Activated T-helper 1 cell treated with anti-CD3 and anti-CD28 coated beads, Interleukin-12 subunit alpha, Interleukin-12 subunit beta, Interleukin-2, Interleukin-4 antibody, amounts not matched to agents 30 ng/mL and 10 ng/mL and 1 ng/mL, durations not matched to agents 14 hours and 24 hours and 36 hours (primary cell): Measurements from ENCODE around the gene CRYL1. TPM values are rescaled to one million over a fixed set of nuclear protein-coding genes. Genes with fewer than 3 reads are reported as not detected.

Experiments
- DNase-seq: peaks from one replicate; pipeline ENCODE4 v3.0.0; 2021; ENCODE audit warnings: low spot score
- H3K27ac Mint-ChIP-seq: one replicate; pipeline ENCODE4 v1.8.0; 2021; ENCODE audit warnings: mild to moderate bottlenecking, mixed read lengths
- H3K27me3 Mint-ChIP-seq: one replicate; pipeline ENCODE4 v1.8.0; 2022; ENCODE audit warnings: mild to moderate bottlenecking, moderate library complexity, mixed read lengths; ENCODE audit not compliant: insufficient read depth
- H3K36me3 Mint-ChIP-seq: one replicate; pipeline ENCODE4 v1.8.0; 2021; ENCODE audit warnings: low read depth, mixed read lengths
- H3K4me1 Mint-ChIP-seq: one replicate; pipeline ENCODE4 v1.8.0; 2021; ENCODE audit warnings: low read depth, mixed read lengths
- H3K4me3 Mint-ChIP-seq: one replicate; pipeline ENCODE4 v1.8.0; 2021; ENCODE audit warnings: mild to moderate bottlenecking, moderate library complexity, mixed read lengths
- H3K9me3 Mint-ChIP-seq: one replicate; pipeline ENCODE4 v1.8.0; 2021; ENCODE audit warnings: mixed read lengths
- intact Hi-C: fragments of 100-400 bp; cut with micrococcal nuclease; formaldehyde crosslinking; loops from one replicate; pipeline ENCODE4 v1.15.1; 2024
- total RNA-seq: library from RNA; stranded (reverse); gene quantifications from 2 replicates; pipeline ENCODE4 v1.2.3, GENCODE V29; 2022

The CRYL1 gene
- total RNA-seq, 1 donor from 2014 or later, result 5.6 TPM

DNA sequence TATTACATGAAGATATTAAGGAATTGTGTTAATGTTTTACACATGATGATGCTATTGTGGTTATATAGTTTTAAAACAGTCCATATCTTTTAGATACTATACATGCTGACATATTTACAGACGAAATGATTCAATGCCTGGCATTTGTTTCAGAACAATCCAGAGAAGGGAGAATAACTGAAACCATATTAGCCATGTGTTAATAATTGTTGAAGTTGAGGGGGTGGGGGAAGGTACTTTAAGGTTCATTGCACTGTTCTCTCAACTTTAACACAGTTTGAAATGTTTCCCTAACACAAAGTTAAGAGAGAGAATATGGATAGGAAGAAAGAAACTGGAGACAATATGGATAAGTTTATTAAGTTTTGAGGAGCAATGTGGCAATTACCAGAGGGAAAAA lies 5.8 kb downstream of the CRYL1 start:
- no peak for DNase-seq
- Mint-ChIP-seq H3K9me3 (no peaks in the 10 kb centered on the region), H3K36me3 (no peaks in the 10 kb centered on the region), H3K27me3 (no peaks in the 10 kb centered on the region), H3K27ac (no peak overlapping the region), H3K4me1 (peaks cover 12% of the 10 kb centered on the region), H3K4me3 (no peak overlapping the region)
- intact Hi-C loops, result no loop called here

DNA sequence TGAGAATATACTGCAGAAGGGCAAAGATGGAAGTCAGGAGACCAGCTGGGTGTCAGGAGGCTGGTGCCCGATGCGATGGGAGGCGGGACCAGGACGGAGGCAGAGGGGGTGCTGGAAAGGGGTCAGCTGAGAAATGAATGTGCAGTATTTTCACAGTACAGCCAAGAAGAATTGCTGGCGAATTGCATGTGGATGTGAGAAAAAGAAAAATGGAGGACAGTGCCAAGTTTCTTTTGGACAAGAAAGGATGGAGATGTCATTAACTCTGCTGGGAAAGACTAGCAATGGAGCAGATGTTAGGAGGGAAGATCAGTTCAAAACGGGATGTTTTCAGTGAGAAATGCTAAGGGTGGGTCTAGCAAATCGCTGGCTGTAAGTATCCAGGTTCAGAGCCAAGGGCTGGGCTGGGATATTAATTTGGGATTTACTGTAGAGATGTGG lies 7.0 kb downstream of the CRYL1 start:
- Mint-ChIP-seq H3K27me3 (no peaks in the 10 kb centered on the region), H3K4me1 (peaks cover 5% of the 10 kb centered on the region), H3K27ac (no peak overlapping the region), H3K9me3 (no peaks in the 10 kb centered on the region), H3K36me3 (no peaks in the 10 kb centered on the region), H3K4me3 (no peak overlapping the region)
- intact Hi-C loops, result no loop called here
- DNase-seq, result no peak

DNA sequence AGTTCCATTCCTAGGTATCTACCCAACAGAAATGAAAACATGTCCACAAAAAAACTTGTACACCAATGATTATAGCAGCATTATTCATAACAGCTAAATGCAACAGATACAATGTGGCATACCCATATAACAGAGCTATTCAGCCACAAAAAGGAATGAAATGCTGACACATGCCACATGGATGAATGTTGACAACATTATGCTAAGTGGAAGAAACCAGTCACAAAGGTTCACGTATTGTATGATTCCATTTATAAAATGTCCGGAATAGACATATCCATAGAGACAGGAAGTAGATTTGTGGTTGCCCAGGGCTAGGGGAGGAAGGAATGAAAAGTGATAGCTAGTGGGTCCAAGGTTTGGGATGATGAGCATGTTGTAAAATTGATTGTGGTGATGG lies 10.8 kb downstream of the CRYL1 start:
- Mint-ChIP-seq H3K4me3 (no peak overlapping the region), H3K27me3 (no peaks in the 10 kb centered on the region), H3K9me3 (no peaks in the 10 kb centered on the region), H3K4me1 (no peaks in the 10 kb centered on the region), H3K36me3 (peaks cover 3% of the 10 kb centered on the region), H3K27ac (no peak overlapping the region)
- intact Hi-C loops, result no loop called here
- DNase-seq, result no peak

DNA sequence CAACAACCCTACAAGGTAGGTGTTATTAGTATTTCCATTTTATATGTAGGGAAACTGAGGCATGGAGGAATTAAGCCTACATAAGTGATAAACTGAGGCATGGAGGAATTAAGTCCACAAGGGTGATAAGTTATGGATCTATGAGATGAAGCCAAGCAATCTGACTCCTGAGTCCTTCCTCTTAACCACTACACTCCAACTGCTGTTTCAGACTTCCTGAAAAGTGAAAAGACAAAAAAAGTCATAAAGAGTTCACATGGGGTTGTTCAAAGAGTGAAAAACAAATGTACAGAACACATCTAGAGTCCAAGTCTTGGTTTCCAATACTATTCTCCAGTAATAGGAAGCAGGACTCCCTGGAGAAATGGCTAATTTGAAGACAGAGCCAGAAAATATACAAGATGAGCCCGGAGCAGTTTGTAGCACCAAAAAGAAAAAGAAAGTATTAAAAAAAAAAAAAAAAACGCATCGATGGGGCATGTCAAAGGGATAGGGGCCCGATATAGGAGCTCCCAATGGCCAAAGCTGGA lies 12.1 kb downstream of the CRYL1 start:
- H3K27me3 Mint-ChIP-seq, result no peaks in the 10 kb centered on the region
- no peaks in the 10 kb centered on the region for H3K9me3 Mint-ChIP-seq
- H3K4me3 Mint-ChIP-seq, result no peak overlapping the region
- no peak for DNase-seq
- no peak overlapping the region for H3K27ac Mint-ChIP-seq
- no peaks in the 10 kb centered on the region for H3K4me1 Mint-ChIP-seq
- peaks cover 3% of the 10 kb centered on the region for H3K36me3 Mint-ChIP-seq
- intact Hi-C loops, result no loop called here

DNA sequence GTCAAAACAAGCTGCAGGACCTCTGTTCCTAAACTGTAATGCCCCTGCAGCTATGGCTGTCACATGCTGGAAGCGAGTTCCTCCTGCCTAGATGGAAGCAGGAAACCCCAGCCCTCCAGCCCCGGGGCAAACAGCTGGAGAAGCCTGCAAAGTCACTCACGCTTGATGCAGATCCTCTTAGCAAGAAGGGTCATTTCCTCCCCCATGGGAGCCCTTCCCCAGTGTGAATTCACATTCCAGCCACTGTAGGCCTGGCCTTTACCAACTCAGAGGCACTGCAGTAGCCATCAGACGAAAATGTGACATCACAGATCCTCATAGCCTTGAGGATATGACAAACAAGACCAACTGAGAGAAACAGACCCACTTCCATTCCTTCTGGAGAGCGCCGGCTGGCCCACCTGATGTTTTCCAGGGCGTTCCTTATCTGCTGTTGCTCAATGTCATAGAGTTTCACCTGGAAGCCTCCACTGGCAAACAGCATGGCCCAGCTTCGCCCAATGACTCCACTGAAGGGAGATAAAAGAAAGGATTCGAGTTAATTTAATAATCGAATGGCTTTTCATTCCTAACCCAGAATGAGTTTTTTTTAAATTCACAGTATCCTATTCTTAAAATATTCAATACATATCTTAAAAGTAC lies 13.5 kb downstream of the CRYL1 start:
- peaks cover 3% of the 10 kb centered on the region for H3K36me3 Mint-ChIP-seq
- no peaks in the 10 kb centered on the region for H3K27me3 Mint-ChIP-seq
- no peaks in the 10 kb centered on the region for H3K4me1 Mint-ChIP-seq
- no peaks in the 10 kb centered on the region for H3K9me3 Mint-ChIP-seq
- DNase-seq, result no peak
- intact Hi-C loops, result no loop called here
- no peak overlapping the region for H3K4me3 Mint-ChIP-seq
- H3K27ac Mint-ChIP-seq, result no peak overlapping the region

DNA sequence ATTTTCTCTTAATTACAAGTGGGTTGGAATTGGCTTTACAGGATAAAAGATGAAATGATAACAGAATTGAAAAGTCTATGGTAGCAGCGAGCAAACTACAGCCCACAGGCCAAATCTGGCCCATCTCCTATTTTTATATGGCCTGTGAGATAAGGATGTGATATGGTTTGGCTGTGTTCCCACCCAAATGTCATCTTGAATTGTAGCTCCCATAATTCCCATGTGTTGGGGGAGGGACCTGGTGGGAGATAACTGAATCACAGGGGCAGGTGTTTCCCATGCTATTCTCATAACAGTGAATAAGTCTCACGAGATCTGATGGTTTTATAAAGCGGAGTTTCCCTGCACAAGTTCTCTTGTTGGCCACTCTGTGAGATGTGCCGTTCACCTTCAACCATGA lies 19.0 kb downstream of the CRYL1 start:
- DNase-seq, result no peak
- Mint-ChIP-seq H3K27ac (no peak overlapping the region), H3K27me3 (no peaks in the 10 kb centered on the region), H3K4me3 (no peak overlapping the region), H3K9me3 (no peaks in the 10 kb centered on the region), H3K4me1 (no peaks in the 10 kb centered on the region), H3K36me3 (peaks cover 1% of the 10 kb centered on the region)
- intact Hi-C loops, result no loop called here

DNA sequence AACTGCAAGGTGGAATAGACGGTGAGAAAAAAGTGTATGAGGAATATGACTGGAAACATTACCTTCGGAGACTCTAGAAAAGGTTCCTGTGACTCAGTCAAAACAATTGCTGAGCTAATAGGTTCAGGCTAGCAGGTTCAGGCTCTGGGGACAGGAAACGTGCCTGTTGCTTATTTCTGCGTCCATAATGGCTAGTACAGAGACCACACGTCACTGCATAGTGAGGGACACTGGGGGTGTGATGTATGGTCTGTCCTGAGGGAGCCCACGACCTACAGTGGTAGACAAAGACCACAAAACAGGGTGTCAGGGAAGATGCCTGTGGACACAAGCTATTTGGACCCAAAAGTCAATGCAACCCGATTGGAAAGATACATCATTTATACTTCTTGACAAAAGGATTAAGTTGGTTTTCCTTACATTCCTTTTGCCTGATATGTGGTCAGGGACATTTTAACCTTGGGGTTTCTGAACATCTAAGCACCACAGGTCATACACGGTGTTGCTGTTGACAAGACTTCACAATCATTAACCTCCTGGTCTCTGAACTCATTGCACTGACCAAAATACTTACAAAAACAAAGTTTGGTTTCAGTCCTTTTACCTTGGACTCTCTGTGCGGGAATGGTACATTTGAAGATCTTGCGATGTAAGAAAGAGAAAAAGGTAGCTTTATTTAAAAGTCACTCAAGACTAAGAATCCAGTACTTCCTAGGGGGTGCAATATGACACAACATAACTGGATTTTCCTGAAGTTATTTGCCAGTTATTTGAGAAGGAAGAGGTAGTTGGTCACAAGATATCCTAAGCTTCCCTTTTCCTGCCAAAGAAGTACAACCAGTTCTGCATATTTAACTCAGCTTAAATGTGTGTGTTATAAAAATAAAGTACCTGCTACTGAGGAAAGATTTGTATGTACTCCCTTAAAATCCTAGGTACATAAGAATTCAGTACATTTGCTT lies 20.0 kb downstream of the CRYL1 start:
- Mint-ChIP-seq H3K4me3 (no peak overlapping the region), H3K27me3 (no peaks in the 10 kb centered on the region), H3K27ac (no peak overlapping the region), H3K9me3 (no peaks in the 10 kb centered on the region), H3K4me1 (no peaks in the 10 kb centered on the region), H3K36me3 (no peaks in the 10 kb centered on the region)
- intact Hi-C loops, result no loop called here
- DNase-seq, result no peak

DNA sequence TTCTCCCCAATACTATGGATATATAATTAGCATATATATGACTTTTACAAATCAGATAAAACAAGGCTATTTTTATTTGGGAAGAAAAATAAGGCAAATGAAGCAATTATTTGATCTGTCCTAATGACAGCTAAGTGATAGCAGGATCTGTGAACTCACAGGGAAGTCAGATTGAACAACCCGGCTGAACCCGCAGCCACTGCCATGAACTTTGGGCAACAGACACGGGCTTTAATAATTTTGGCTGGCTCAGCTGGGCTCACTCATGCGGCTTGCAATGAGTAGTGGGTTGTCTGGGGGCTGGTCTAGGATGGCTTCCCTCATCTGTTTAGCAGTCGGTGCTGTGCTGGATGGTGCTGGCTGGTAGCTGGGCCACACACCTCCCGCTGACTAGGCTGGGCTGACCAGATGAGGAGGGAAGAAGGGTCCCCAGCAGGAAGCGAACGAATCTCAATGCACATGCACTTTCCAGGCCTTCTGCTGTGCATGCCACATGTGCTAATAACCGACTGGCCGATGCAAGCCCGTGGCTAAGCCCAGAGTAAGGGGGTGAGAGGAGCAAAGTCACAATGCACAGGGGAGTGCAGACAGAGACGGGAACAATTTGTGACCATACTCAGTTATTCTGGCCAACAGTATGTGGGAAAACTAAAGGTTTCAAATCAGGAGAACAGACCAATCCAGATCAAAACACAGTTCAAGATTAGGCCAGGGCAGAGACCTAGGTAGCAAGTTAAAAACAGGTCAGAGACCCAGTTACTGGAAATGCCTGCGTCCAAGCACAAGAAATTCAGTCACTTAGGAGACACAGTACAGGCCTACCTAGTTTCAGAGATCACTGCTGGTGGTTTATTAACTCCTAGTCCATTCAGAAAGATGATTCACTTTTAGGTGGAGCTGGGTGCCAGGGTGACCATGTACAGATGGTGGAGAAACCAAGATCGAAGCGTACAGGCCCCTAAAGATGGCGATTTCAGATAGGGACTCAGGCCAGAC lies 22.3 kb downstream of the CRYL1 start:
- H3K36me3 Mint-ChIP-seq, result peaks cover 2% of the 10 kb centered on the region
- no peak overlapping the region for H3K4me3 Mint-ChIP-seq
- no peaks in the 10 kb centered on the region for H3K27me3 Mint-ChIP-seq
- H3K9me3 Mint-ChIP-seq, result peaks cover 4% of the 10 kb centered on the region
- intact Hi-C loops, result no loop called here
- H3K4me1 Mint-ChIP-seq, result no peaks in the 10 kb centered on the region
- no peak for DNase-seq
- H3K27ac Mint-ChIP-seq, result no peak overlapping the region

DNA sequence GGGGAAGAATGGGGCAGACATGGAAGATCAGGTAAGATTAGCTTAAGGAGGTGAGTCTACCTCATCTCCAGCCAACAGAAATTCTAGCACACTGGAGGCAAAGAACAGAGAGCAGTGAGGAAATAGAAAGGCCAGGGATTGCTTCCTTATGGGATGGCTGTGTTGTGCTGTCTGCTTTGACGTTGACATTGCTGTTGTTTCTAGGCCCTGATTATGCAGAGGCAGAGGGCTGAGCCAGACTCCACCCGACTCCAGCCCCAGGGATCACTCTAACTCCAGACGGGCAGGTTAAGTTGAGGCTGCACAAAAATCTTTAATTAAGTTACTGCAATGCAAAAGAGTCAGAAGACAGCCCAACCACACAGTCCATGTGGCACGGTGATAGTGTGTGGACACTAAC lies 24.1 kb downstream of the CRYL1 start:
- H3K36me3 Mint-ChIP-seq, result peaks cover 2% of the 10 kb centered on the region
- no peak overlapping the region for H3K4me3 Mint-ChIP-seq
- H3K27ac Mint-ChIP-seq, result no peak overlapping the region
- H3K4me1 Mint-ChIP-seq, result no peaks in the 10 kb centered on the region
- no peak for DNase-seq
- intact Hi-C loops, result no loop called here
- H3K9me3 Mint-ChIP-seq, result peaks cover 4% of the 10 kb centered on the region
- no peaks in the 10 kb centered on the region for H3K27me3 Mint-ChIP-seq

DNA sequence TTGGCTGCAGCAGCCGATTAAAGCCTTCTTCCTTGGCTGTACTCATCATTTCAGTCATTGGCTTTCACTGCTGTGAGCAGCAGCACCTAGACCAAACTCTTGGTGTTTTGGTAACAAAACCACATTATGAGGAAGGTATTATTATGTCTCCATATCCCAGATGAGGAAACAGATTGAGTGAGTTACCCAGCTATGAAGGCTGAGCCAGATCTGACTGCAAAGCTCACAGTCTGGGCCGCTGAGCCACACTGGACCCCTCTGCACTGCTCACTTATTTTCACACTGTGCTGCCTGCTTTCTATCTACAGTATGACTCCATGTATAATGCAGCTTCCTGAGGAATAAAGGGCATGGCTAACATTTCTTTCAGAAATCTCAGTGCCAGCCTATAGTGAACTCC lies 24.5 kb downstream of the CRYL1 start:
- Mint-ChIP-seq H3K36me3 (peaks cover 2% of the 10 kb centered on the region), H3K27ac (no peak overlapping the region), H3K4me3 (no peak overlapping the region), H3K4me1 (no peaks in the 10 kb centered on the region), H3K27me3 (no peaks in the 10 kb centered on the region), H3K9me3 (peaks cover 4% of the 10 kb centered on the region)
- no peak for DNase-seq
- intact Hi-C loops, result no loop called here

DNA sequence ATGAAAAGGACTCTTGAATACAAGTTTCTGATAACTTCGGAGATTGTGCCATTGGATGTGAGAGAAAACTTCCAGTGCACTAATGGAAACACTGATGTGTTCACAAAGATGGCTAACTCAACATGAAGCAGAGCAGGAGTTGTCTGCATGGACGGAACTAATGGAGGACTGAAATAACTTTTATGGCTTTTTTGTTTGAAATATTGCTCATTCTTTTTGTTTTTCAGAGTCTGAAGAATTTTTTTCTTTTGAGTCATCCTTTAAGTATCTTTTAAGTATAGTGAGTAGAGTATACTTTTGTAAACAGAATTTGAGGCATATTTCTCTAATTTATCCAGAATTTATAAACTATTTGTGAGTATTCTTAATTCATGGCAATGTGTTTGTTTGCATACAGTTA lies 25.7 kb downstream of the CRYL1 start:
- intact Hi-C loops, result loop anchor here (5.0 kb wide), 3 partner anchors 52 to 982 kb away; partner anchors contain the start of gene EEF1AKMT1
- H3K4me3 Mint-ChIP-seq, result no peak overlapping the region
- peaks cover 4% of the 10 kb centered on the region for H3K9me3 Mint-ChIP-seq
- no peak overlapping the region for H3K27ac Mint-ChIP-seq
- no peaks in the 10 kb centered on the region for H3K4me1 Mint-ChIP-seq
- DNase-seq, result no peak
- peaks cover 2% of the 10 kb centered on the region for H3K36me3 Mint-ChIP-seq
- H3K27me3 Mint-ChIP-seq, result no peaks in the 10 kb centered on the region

DNA sequence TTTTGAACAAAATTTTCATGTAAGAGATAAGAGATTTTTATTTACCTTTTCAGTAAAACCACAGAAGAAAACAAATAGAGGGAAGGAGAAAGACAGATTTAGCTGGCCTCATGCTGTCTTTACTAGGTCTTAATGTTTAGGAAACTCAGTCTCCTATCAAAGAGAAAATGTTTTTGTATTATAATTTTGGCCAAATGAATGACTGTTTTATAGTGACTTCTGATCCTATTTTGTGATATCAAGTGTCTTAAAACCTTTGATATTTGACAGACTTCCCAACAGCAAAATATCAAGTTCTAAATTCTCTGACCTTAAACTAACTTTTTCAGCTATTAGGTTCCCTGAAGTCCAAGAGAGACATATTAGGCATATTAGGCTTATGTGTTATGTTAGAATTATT lies 27.0 kb downstream of the CRYL1 start:
- no peak overlapping the region for H3K4me3 Mint-ChIP-seq
- intact Hi-C loops, result loop anchor here (5.0 kb wide), 3 partner anchors 54 to 984 kb away; partner anchors contain the start of gene EEF1AKMT1
- H3K27ac Mint-ChIP-seq, result no peak overlapping the region
- H3K9me3 Mint-ChIP-seq, result peaks cover 4% of the 10 kb centered on the region
- no peaks in the 10 kb centered on the region for H3K4me1 Mint-ChIP-seq
- DNase-seq, result no peak
- peaks cover 2% of the 10 kb centered on the region for H3K36me3 Mint-ChIP-seq
- H3K27me3 Mint-ChIP-seq, result no peaks in the 10 kb centered on the region
